ENCODE results near the gene TMIGD3. TPM values are rescaled to one million over a fixed set of nuclear protein-coding genes. Genes with fewer than 3 reads are reported as not detected.

Gene TMIGD3
- total RNA-seq (2021; ENCODE audit: unreplicated experiment) (not detected), Bru-seq, nascent RNA (percentile 1 among the genes with signal in this experiment), BruChase-seq, experiment 1, labeled RNA remaining after a 2-hour chase (not detected), BruChase-seq, experiment 2, labeled RNA remaining after a 6-hour chase (not detected)
- not detected for polyA plus RNA-seq (2012; ENCODE audit: insufficient read length)
- long read RNA-seq = 0 reads

GRCh38 chr1:111503585-111504060 is at the start of gene TMIGD3, which contains the start of gene ADORA3:
TMIGD3 (minus strand) TSS chr1:111503633; CDS start chr1:111503354, 279 bp downstream.
ADORA3 (minus strand) TSS chr1:111503633; CDS start chr1:111503354, 279 bp downstream.
- Histone ChIP-seq H3K4me1 (ENCODE audit: control insufficient read depth, insufficient read depth, low read length) (peaks cover 4% of the 10 kb centered on the region; the same call in 1 of the 2 replicates), H3K27me3 (ENCODE audit: control insufficient read depth, insufficient read depth, low read length) (no peaks in the 10 kb centered on the region), H3K4me3 (ENCODE audit: low read depth in 2 of 2, low read length in 2 of 2) (no peak within 1 kb of the TSS), H3K27ac (ENCODE audit: low read length) (no peak within 1 kb of the TSS), H3K9me3 (ENCODE audit: control insufficient read depth, insufficient read depth, low read depth, low read length) (no peaks in the 10 kb centered on the region), H3K36me3 (ENCODE audit: control insufficient read depth, insufficient read depth, low read length) (no peaks in the 10 kb centered on the region)
- ATAC-seq = no peak
- ChIA-PET CTCF (no interaction called here), POLR2A (no interaction called here)
- intact Hi-C loops (cut with micrococcal nuclease; ENCODE audit: unreplicated experiment) = loop anchor here (10.0 kb wide), 1 partner anchor 251 kb away; the partner anchor contains the start of gene DDX20
- no peak for DNase-seq (ENCODE audit: low read depth, low spot score)
- BruUV-seq (replicated peaks) = no TSS peak
- TF ChIP-seq POLR2AphosphoS5 (IDR thresholded peaks at IDR 0.05; ENCODE audit: low read depth, low read length) (no peak), TCF7L2 (IDR thresholded peaks at IDR 0.05; ENCODE audit: low read depth, low read length) (no peak), SIN3A (IDR thresholded peaks at IDR 0.05; ENCODE audit: borderline replicate concordance, insufficient read depth, low read depth, low read length) (no peak), CTCF (IDR thresholded peaks at IDR 0.05) (no peak)
- TF ChIP-seq, protein P1, sequence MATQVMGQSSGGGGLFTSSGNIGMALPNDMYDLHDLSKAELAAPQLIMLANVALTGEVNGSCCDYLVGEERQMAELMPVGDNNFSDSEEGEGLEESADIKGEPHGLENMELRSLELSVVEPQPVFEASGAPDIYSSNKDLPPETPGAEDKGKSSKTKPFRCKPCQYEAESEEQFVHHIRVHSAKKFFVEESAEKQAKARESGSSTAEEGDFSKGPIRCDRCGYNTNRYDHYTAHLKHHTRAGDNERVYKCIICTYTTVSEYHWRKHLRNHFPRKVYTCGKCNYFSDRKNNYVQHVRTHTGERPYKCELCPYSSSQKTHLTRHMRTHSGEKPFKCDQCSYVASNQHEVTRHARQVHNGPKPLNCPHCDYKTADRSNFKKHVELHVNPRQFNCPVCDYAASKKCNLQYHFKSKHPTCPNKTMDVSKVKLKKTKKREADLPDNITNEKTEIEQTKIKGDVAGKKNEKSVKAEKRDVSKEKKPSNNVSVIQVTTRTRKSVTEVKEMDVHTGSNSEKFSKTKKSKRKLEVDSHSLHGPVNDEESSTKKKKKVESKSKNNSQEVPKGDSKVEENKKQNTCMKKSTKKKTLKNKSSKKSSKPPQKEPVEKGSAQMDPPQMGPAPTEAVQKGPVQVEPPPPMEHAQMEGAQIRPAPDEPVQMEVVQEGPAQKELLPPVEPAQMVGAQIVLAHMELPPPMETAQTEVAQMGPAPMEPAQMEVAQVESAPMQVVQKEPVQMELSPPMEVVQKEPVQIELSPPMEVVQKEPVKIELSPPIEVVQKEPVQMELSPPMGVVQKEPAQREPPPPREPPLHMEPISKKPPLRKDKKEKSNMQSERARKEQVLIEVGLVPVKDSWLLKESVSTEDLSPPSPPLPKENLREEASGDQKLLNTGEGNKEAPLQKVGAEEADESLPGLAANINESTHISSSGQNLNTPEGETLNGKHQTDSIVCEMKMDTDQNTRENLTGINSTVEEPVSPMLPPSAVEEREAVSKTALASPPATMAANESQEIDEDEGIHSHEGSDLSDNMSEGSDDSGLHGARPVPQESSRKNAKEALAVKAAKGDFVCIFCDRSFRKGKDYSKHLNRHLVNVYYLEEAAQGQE (IDR thresholded peaks at IDR 0.05; ENCODE audit: insufficient read depth in 1 of 2, low read depth in 2 of 2, low read length in 1 of 2) = no peak
- in situ Hi-C loops (cut with HindIII; ENCODE audit: low pct_unique_long_range_greater_than_20kb, low sequenced_read_pairs) = no loop called here

GRCh38 chr1:111553196-111553595 is 49.8 kb upstream of the TMIGD3 start:
- no peak for TF ChIP-seq SIN3A (IDR thresholded peaks at IDR 0.05; ENCODE audit: borderline replicate concordance, insufficient read depth, low read depth, low read length)
- no peak for TF ChIP-seq CTCF (IDR thresholded peaks at IDR 0.05)
- no peak for TF ChIP-seq TCF7L2 (IDR thresholded peaks at IDR 0.05; ENCODE audit: low read depth, low read length)
- TF ChIP-seq POLR2AphosphoS5 (IDR thresholded peaks at IDR 0.05; ENCODE audit: low read depth, low read length) = no peak
- TF ChIP-seq, protein P1 (IDR thresholded peaks at IDR 0.05; ENCODE audit: insufficient read depth in 1 of 2, low read depth in 2 of 2, low read length in 1 of 2) = no peak
- ATAC-seq (no peak), DNase-seq (ENCODE audit: low read depth, low spot score) (no peak)
- intact Hi-C loops (cut with micrococcal nuclease; ENCODE audit: unreplicated experiment) (no loop called here), in situ Hi-C loops (cut with HindIII; ENCODE audit: low pct_unique_long_range_greater_than_20kb, low sequenced_read_pairs) (no loop called here)
- POLR2A ChIA-PET = no interaction called here
- no peaks in the 10 kb centered on the region for H3K36me3 ChIP-seq (ENCODE audit: control insufficient read depth, insufficient read depth, low read length)
- H3K27me3 ChIP-seq (ENCODE audit: control insufficient read depth, insufficient read depth, low read length) = no peaks in the 10 kb centered on the region
- no peak overlapping the region for H3K4me3 ChIP-seq (ENCODE audit: low read depth in 2 of 2, low read length in 2 of 2)
- CTCF ChIA-PET = interaction anchor here (1.0 kb wide), 1 partner anchor 162 kb away, joined by 3 read pairs; no protein-coding TSS in a partner anchor
- BruUV-seq (replicated peaks) = no TSS peak
- H3K9me3 ChIP-seq (ENCODE audit: control insufficient read depth, insufficient read depth, low read depth, low read length) = no peaks in the 10 kb centered on the region
- H3K4me1 ChIP-seq (ENCODE audit: control insufficient read depth, insufficient read depth, low read length) = no peaks in the 10 kb centered on the region
- H3K27ac ChIP-seq (ENCODE audit: low read length) = no peak overlapping the region
